ENCODE measurements around the gene GSTM2.
"Not testable (repeated sequence)": the region's sequence is repeated elsewhere in the genome, so short reads cannot be mapped to it uniquely, and the experiment has no call there.

The GSTM2 gene

DNA sequence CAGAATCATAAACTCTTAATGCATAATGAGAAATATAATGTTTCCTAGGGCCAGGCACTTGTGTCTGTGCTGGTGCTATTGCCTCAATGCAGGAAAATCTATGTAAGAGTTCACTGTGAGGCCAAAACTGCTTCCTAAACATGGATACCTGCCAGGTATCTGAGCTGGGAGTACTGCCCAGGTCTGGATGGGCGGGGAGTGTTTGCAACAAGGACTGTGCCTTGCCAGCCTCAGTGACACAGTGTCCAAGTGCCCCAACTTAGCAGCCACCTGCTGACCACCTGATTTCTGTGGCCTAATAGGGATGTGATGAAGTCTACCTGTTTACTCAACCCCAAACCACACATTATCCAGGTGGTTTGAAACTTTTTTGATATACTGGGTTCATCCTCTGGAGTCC is 17.5 kb downstream of the GSTM2 start:
- DNase-seq: not testable (repeated sequence)

DNA sequence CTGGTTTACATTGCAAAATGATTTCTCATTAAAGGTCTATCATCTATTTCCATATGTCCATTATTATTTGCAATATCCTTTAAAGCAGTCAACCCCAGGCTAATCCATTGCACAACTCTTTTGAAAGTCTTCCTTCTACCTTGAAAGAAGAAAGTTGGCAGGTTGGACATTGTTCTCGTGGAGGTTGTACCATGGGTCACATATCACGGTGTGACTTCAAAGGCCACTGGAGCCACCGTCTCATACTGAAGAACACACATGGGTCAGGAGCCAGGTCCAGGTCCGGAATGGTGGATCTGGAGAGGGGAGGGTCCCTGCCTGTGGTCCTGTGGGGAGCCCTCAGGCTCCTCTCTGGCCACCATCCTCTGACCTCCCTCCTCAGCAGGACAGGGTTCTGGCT is 18.0 kb downstream of the GSTM2 start:
- DNase-seq: not testable (repeated sequence)

DNA sequence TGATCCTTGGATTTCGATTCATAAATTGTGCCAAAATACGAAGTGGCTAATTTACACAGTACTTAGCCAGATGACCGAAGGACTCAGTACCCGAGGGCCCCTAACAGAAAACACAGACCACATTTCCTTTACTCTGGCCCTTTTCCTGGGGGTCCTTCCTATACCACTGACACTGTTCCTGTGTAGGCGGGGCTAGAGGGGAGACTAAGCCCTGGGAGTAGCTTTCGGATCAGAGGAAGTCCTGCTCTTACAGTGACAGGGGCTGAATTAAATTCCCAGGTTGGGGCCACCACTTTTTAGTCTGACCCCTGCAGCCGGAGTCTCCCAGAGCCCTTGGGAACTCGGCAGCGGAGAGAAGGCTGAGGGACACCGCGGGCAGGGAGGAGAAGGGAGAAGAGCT is 19.3 kb downstream of the GSTM2 start:
- DNase-seq: not testable (repeated sequence)

DNA sequence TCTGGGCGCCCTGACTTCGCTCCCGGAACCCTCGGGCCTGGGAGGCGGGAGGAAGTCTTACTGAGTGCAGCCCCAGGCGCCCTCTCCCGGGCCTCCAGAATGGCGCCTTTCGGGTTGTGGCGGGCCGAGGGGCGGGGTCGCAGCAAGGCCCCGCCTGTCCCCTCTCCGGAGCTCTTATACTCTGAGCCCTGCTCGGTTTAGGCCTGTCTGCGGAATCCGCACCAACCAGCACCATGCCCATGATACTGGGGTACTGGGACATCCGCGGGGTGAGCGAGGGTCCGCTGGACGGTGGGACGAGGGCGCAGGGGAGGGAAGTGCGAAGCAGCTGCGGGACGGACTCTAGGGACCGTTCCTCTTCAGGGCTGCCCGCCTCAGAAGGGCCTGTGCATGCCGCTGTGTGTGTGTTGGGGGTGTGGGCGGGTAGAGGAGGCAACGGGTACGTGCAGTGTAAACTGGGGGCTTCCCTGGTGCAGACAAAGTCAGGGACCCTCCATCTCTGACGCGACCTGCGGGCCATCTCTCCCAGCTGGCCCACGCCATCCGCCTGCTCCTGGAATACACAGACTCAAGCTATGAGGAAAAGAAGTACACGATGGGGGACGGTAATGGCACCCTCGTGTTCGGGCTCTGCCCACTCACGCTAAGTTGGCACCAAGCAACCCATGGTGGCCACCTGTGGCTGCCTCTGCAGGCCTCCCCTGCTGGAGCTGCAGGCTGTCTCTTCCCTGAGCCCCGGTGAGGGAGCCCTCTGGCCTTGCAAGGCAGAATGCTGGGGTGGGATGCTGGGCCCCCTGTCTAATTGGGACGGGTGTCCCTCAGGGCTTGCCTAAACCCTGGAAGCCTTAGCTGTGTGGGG is 20.0 kb downstream of the GSTM2 start, which contains the start of gene GSTM1:
Gene GSTM1 (plus strand): TSS at position 177 of the 859 bp plus-strand sequence. CDS start 57 bp downstream, at position 234.
- peak; percentile 73 for DNase-seq

DNA sequence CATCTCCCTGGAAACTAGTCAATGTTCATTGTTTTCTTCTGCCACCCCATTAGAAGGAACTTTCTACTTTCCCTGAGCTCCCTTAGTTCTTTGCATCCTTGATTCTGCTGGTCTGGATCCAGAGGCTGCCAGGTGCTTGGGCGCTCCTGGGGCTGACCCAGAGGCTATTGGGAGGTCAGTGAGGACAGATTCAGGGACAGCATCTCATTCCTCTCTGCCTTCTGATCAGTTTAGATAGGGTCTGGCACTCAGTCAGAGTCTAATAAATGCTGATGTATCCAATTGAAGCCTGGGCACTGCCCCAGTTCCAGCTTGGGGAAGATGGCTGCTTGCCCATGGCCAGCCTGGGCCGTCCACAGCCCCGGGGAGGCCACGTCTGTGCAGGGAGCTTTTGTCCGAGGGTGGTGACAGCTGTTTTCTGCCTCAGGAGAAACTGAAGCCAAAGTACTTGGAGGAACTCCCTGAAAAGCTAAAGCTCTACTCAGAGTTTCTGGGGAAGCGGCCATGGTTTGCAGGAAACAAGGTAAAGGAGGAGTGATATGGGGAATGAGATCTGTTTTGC is 22.1 kb downstream of the GSTM2 start:
- DNase-seq: no peak

DNA sequence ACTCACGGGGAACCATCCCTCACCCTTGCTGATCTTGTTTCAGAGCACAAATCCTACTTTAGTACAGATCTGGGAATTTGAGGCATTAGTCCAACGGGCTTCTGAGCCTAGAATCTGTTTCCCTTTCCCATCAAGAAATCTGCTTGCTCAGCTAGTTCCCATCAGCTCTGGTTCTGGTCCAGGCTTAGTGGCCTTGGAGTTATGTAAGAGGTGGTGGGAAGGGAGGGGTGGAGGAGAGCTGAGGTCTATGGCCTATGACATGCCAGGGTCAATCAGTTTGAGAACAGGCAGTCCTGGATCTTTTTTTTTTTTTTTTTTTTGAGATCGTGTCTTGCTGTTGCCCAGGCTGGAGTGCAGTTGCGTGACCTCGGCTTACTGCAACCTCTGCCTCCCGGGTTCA is 23.9 kb downstream of the GSTM2 start:
- DNase-seq: no peak

DNA sequence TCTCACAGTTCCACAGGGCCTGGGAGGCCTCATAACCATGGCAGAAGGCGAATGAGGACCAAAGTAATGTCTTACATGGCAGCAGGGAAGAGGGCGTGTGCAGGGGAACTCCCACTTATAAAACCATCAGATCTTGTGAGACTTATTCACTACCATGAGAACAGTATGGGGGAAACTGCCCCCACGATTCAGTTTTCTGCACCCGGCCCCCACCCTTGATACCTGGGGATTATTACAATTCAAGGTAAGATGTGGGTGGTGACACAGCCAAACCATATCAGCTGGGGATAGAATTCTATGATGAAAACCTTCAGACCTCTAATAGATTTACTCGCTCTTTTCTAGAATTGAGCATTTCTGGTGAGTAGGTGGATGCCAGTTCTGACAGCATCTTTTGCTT is 26.5 kb downstream of the GSTM2 start:
- not testable (repeated sequence) for DNase-seq

DNA sequence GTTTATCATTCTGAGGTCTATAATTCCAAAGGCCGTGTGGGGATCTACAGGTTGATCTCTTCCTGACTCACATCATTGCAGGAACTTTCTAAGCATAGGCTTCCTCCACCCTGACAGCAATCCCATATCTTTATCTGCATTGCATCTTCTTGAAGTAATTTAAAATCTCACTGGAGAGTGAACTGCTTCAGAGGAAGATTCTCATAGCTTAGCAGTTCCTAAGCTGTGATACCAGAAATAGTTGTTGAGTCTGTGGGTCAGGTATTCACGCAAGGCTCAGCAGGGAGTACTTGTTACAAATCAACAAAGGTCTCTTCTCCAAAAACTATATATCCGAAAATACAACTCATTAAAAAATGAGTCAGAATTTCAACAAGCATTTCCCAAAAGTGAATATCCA is 27.3 kb downstream of the GSTM2 start:
- DNase-seq: not testable (repeated sequence)

DNA sequence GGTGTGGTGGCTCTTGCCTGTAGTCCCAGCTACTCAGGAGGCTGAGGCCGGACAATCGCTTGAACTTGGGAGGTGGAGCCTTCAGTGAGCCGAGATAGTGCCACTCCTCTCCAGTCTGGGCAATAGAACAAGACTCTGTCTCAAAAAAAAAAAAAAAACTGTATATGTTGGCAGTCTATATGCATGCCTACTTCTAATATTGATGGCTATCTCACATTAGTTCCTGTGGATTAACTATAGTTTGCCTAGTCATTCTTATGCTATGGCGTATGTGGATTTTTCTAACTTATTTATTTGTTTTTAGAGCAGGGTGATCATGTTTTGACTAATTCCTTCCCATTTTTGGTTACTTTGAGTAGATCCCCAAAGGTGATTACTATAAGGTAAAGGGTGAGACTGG is 29.2 kb downstream of the GSTM2 start:
- DNase-seq: no peak

DNA sequence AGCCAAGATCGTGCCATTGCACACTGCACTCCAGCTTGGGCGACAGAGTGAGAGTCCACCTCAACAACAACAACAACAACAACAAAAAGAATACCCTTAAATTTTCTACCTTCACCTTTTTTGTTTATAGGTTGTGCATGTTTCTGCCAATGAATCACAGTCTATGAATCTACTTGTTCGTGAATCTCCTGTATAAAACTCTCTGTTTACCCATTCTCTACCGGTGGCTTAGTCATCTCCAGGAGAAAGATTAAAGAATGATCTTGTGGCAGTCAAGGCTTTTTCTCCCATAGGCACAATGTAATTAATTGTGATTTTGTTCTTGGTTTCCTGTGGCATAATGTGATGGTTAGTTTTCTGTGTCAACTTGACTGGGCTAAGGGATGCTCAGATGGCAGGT is 30.0 kb downstream of the GSTM2 start:
- not testable (repeated sequence) for DNase-seq

DNA sequence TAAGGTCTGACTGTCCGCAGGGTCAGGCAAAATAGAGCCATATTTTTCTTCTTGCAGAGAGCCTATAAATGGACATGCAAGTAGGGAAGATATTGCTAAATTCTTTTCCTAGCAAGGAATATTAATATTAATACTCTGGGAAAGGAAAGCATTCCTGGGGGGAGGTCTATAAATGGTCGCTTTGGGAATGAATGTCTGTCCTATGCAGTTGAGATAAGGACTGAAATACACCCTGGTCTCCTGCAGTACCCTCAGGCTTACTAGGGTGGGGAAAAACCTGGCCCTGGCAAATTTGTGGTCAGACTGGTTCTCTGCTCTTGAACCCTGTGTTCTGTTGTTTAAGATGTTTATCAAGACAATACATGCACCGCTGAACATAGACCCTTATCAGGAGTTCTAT is 35.1 kb downstream of the GSTM2 start:
- not testable (repeated sequence) for DNase-seq

DNA sequence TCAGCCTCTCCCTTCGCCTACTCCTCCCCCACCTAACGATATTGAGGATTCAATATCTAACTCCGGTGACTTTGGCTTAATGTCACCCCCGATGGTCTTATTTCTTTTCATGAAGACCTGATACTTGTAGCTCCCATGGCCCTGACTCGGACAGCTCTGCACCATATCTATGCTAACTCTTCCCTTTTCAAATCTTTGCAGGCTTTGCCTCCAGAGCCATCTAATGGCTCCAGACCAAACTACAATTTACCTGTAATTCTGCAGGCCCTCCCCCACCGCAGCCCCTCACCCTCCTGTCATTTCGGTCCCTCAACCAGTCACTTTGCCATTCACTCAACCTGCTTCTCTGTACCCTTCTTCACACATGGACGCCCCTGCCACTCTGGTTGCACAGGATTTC is 36.3 kb downstream of the GSTM2 start:
- no peak for DNase-seq

DNA sequence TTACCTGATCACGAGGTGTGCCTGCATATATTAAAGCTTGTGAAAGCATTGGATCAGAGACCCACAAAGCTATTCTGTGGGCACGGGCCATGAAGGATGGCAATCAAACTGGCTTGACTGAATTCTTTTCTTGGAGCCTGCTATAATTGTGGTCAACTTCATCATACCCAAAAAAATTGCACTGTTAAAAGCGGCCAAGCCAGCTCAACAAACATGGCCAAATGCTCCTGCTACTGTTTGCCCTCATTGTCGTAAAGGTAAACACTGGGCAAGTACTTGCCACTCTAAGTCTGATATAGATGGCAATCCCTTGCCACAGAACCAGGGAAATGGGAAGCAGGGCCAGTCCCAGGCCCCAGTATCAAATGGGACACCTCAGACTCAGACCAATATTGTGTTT is 37.6 kb downstream of the GSTM2 start:
- DNase-seq: no peak

DNA sequence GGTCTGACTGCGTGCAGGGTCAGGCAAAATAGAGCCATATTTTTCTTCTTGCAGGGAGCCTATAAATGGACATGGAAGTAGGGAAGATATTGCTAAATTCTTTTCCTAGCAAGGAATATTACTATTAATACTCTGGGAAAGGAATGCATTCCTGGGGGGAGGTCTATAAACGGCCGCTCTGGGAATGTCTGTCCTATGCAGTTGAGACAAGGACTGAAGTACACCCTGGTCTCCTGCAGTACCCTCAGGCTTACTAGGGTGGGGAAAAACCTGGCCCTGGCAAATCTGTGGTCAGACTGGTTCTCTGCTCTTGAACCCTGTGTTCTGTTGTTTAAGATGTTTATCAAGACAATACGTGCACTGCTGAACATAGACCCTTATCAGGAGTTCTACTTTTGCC is 41.1 kb downstream of the GSTM2 start:
- DNase-seq: not testable (repeated sequence)

DNA sequence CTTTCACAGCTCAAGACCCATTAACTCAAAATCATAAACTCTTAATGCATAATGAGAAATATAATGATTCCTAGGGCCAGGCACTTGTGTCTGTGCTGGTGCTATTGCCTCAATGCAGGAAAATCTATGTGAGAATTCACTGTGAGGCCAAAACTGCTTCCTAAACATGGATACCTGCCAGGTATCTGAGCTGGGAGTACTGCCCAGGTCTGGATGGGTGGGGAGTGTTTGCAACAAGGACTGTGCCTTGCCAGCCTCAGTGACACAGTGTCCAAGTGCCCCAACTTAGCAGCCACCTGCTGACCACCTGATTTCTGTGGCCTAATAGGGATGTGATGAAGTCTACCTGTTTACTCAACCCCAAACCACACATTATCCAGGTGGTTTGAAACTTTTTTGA is 42.0 kb downstream of the GSTM2 start:
- DNase-seq: not testable (repeated sequence)

DNA sequence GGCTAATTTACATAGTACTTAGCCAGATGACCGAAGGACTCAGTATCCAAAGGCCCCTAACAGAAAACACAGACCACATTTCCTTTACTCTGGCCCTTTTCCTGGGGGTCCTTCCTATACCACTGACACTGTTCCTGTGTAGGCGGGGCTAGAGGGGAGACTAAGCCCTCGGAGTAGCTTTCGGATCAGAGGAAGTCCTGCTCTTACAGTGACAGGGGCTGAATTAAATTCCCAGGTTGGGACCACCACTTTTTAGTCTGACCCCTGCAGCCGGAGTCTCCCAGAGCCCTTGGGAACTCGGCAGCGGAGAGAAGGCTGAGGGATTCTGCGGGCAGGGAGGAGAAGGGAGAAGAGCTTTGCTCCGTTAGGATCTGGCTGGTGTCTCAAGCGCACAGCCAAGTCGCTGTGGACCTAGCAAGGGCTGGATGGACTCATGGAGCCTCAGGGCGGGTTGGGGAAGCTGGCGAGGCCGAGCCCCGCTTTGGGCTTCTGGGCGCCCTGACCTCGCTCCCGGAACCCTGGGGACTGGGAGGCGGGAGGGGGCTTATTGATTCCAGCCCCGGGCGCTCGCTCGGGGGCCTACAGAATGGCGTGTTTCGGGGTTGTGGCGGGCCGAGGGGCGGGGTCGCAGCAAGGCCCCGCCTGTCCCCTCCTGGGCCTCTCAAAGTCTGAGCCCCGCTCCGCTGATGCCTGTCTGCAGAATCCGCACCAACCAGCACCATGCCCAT is 43.9 kb downstream of the GSTM2 start, which contains the start of gene GSTM5:
Gene GSTM5 (plus strand): TSS at position 659 of the 728 bp plus-strand sequence. CDS start 62 bp downstream, at position 721.
- not testable (repeated sequence) for DNase-seq

DNA sequence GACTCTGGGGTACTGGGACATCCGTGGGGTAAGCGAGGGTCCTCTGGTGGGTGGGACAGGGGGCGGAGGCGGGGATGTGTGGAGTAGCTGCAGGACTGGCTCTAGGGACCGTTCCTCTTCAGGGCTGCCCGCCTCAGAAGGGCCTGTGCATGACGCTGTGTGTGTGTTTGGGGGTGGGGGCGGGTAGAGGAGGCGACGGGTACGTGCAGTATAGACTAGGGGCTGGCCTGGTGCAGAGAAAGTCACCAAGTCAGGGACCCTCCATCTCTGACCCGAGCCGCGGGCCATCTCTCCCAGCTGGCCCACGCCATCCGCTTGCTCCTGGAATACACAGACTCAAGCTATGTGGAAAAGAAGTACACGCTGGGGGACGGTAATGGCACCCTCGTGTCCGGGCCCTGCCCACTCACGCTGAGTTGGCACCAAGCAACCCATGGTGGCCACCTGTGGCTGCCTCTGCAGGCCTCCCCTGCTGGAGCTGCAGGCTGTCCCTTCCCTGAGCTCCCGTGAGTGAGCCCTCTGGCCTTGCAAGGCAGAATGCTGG is 44.5 kb downstream of the GSTM2 start:
- DNase-seq: no peak

DNA sequence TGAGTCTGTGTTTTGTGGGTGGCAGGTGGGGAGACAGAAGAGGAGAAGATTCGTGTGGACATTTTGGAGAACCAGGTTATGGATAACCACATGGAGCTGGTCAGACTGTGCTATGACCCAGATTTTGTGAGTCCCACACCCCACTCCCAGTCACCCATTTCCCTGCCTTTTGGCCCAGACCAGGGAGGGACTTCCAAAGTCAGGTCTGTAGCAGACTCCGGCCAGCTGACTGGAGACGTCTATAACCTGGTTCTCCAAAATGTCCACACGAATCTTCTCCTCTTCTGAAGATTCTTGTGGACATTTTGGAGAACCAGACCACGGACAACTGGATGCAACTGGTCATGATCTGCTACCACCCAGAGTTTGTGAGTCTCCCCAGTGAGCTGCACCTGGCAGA is 45.8 kb downstream of the GSTM2 start:
- no peak for DNase-seq

DNA sequence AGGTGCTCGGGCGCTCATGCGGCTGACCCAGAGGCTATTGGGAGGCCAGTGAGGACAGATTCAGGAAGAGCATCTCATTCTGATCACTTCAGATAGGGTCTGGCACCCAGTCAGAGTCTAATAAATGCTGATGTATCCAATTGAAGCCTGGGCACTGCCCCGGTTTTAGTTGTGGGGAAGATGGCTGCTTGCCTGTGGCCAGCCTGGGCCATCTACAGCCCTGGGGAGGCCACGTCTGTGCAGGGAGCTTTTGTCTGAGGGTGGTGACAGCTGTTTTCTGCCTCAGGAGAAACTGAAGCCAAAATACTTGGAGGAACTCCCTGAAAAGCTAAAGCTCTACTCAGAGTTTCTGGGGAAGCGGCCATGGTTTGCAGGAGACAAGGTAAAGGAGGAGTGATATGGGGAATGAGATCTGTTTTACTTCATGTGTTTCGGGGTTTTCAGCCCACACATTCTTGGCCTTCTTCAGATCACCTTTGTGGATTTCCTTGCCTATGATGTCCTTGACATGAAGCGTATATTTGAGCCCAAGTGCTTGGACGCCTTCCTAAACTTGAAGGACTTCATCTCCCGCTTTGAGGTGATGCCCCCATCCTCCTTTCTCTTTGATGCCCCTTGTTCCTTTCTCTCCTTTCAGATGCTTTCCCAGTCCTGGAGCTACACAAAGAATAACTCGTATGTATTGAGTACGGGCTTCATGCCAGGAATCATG is 47.0 kb downstream of the GSTM2 start:
- no peak for DNase-seq

DNA sequence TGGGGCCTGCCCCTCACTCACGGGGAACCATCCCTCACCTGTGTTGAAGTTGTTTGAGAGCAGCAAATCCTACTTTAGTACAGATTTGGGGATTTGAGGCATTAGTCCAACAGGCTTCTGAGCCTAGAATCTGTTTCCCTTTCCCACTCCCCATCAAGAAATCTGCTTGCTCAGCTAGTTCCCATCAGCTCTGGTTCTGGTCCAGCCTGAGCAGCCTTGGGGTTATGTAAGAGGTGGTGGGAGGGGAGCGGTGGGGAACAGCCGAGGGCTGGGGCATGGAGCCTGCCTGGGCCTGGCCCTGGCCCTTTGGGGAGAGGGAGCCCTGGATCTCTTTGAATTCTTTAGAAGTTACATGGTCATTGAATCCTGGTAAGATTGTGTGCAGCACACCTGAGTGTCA is 48.3 kb downstream of the GSTM2 start:
- no peak for DNase-seq

DNA sequence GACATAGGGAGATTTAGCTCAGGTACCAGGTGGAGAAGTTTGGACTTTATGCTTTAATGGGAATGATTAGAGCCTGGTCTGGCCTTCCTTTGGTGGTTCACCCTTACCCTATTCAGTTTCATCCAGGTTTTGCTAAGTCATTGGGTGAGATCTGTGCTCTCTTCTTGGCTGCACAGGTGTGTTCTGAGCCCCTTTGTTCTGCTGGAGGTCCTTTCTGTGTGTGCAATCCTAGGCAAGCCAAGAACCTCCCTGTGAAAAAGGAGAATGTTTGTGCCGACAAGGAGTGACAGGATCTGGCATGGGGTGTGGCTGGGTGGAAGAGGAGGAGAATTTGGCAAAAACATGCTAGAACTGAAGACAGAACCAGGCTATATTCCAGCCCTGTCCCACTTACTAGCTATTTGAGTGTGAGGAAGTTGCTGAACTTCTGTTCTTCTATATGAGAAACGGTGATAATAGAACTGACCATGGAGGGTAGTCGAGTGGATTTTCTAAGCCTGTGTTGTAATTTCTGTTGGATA is 48.8 kb downstream of the GSTM2 start:
- no peak for DNase-seq

DNA sequence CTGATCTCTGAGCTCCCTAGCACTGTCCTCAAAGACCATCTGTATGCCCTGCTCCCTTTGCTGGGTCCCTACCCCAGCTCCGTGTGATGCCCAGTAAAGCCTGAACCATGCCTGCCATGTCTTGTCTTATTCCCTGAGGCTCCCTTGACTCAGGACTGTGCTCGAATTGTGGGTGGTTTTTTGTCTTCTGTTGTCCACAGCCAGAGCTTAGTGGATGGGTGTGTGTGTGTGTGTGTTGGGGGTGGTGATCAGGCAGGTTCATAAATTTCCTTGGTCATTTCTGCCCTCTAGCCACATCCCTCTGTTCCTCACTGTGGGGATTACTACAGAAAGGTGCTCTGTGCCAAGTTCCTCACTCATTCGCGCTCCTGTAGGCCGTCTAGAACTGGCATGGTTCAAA is 49.9 kb downstream of the GSTM2 start:
- no peak for DNase-seq
